H9 (cell line): ENCODE data around the gene PCDHA12. TPM values are rescaled to one million over a fixed set of nuclear protein-coding genes. Genes with fewer than 3 reads are reported as not detected.
A peak's percentile ranks its signal among the peaks of the same experiment; 100 is the strongest.

Experiments
- DNase-seq: peaks from one replicate; pipeline ENCODE4 v3.0.0-alpha.2; 2017
- H2AFZ ChIP-seq: one replicate; pipeline ENCODE4 v1.6.1; 2013; ENCODE audit warnings: mild to moderate bottlenecking, low read length, control low read depth, moderate library complexity
- H2AK5ac ChIP-seq: 2 replicates; pipeline ENCODE4 v1.6.1; 2013; ENCODE audit warnings: low read length, control low read depth, mixed read lengths; ENCODE audit not compliant: insufficient read length
- H2BK120ac ChIP-seq: one replicate; pipeline ENCODE4 v1.6.1; 2013; ENCODE audit warnings: low read depth, mild to moderate bottlenecking, low read length, control low read depth, inconsistent platforms; ENCODE audit not compliant: poor library complexity, severe bottlenecking
- H2BK12ac ChIP-seq: 2 replicates; pipeline ENCODE4 v1.6.1; 2013; ENCODE audit warnings: low read length, control low read depth, mixed read lengths, low read depth; ENCODE audit not compliant: insufficient read length
- H2BK15ac ChIP-seq: 2 replicates; pipeline ENCODE4 v1.6.1; 2013; ENCODE audit warnings: low read depth, low read length, control low read depth
- H2BK20ac ChIP-seq: one replicate; pipeline ENCODE4 v1.6.1; 2013; ENCODE audit warnings: low read depth, mild to moderate bottlenecking, low read length, control low read depth, inconsistent platforms; ENCODE audit not compliant: poor library complexity, severe bottlenecking
- H2BK5ac ChIP-seq: 2 replicates; pipeline ENCODE4 v1.6.1; 2013; ENCODE audit warnings: low read length, control low read depth, mixed read lengths; ENCODE audit not compliant: insufficient read length
- H3K14ac ChIP-seq: 2 replicates; pipeline ENCODE4 v1.6.1; 2013; ENCODE audit warnings: low read length, control low read depth; ENCODE audit not compliant: insufficient read depth
- H3K18ac ChIP-seq: 2 replicates; pipeline ENCODE4 v1.6.1; 2013; ENCODE audit warnings: low read depth, mild to moderate bottlenecking, mixed read lengths, low read length, control low read depth; ENCODE audit not compliant: insufficient read length
- H3K23ac ChIP-seq: 2 replicates; pipeline ENCODE4 v1.6.1; 2013; ENCODE audit warnings: low read length, control low read depth, mixed read lengths, low read depth; ENCODE audit not compliant: insufficient read length
- H3K23me2 ChIP-seq: 2 replicates; pipeline ENCODE4 v1.6.1; 2013; ENCODE audit warnings: low read depth, mild to moderate bottlenecking, mixed read lengths, low read length, control low read depth; ENCODE audit not compliant: insufficient read length, poor library complexity, severe bottlenecking
- H3K27ac ChIP-seq: 2 replicates; pipeline ENCODE4 v1.5.1; 2013; ENCODE audit warnings: low read length, control low read depth, mixed read lengths, low read depth; ENCODE audit not compliant: insufficient read length
- H3K27me3 ChIP-seq: 2 replicates; pipeline ENCODE4 v1.6.1; 2013; ENCODE audit warnings: low read length, control low read depth, inconsistent platforms; ENCODE audit not compliant: insufficient read depth
- H3K4ac ChIP-seq: 2 replicates; pipeline ENCODE4 v1.6.1; 2013; ENCODE audit warnings: low read depth, mild to moderate bottlenecking, control low read depth, inconsistent platforms, low read length, moderate library complexity
- H3K4me1 ChIP-seq: 2 replicates; pipeline ENCODE4 v1.6.1; 2013; ENCODE audit warnings: low read length, control low read depth, inconsistent platforms; ENCODE audit not compliant: insufficient read depth
- H3K4me2 ChIP-seq: 2 replicates; pipeline ENCODE4 v1.6.1; 2013; ENCODE audit warnings: low read length, control low read depth, mixed read lengths; ENCODE audit not compliant: insufficient read length, insufficient read depth
- H3K56ac ChIP-seq: 2 replicates; pipeline ENCODE4 v1.6.1; 2013; ENCODE audit warnings: low read depth, mild to moderate bottlenecking, mixed read lengths, low read length, control low read depth; ENCODE audit not compliant: insufficient read length
- H3K79me1 ChIP-seq: 2 replicates; pipeline ENCODE4 v1.6.1; 2013; ENCODE audit warnings: low read depth, mild to moderate bottlenecking, moderate library complexity, low read length, control low read depth, inconsistent platforms; ENCODE audit not compliant: insufficient read depth, poor library complexity, severe bottlenecking
- H3K79me2 ChIP-seq: 2 replicates; pipeline ENCODE4 v1.6.1; 2013; ENCODE audit warnings: low read length, control low read depth, inconsistent platforms; ENCODE audit not compliant: insufficient read depth
- H3K9ac ChIP-seq: 2 replicates; pipeline ENCODE4 v1.6.1; 2013; ENCODE audit warnings: low read length, control low read depth, mixed read lengths; ENCODE audit not compliant: insufficient read length; ENCODE audit errors: extremely low read depth
- H3K9me3 ChIP-seq: one replicate; pipeline ENCODE4 v1.6.1; 2013; ENCODE audit warnings: low read depth, low read length, inconsistent platforms; ENCODE audit not compliant: control insufficient read depth
- H3T11ph ChIP-seq: one replicate; pipeline ENCODE4 v1.6.1; 2013; ENCODE audit warnings: mild to moderate bottlenecking, low read length, control low read depth, inconsistent platforms
- H4K20me1 ChIP-seq: one replicate; pipeline ENCODE4 v1.6.1; 2013; ENCODE audit not compliant: control insufficient read depth, insufficient read length, insufficient read depth
- H4K5ac ChIP-seq: 2 replicates; pipeline ENCODE4 v1.6.1; 2013; ENCODE audit warnings: low read depth, mild to moderate bottlenecking, mixed read lengths, low read length, control low read depth; ENCODE audit not compliant: insufficient read length
- H4K8ac ChIP-seq: replicated peaks from 2 replicates; pipeline ENCODE4 v1.6.1; 2013; ENCODE audit warnings: low read length, control low read depth, mixed read lengths, low read depth; ENCODE audit not compliant: insufficient read length
- H4K91ac ChIP-seq: 2 replicates; pipeline ENCODE4 v1.6.1; 2013; ENCODE audit warnings: low read depth, mild to moderate bottlenecking, moderate library complexity, mixed read lengths, low read length, control low read depth; ENCODE audit not compliant: insufficient read length
- H3K27ac Mint-ChIP-seq, 3 experiments: 2 replicates in 2 of 3; 3 replicates in 1 of 3; pipeline ENCODE4 v1.8.0; 2020 to 2021; ENCODE audit warnings: mixed read lengths in 3 of 3, mild to moderate bottlenecking in 1 of 3, moderate library complexity in 1 of 3
- H3K27me3 Mint-ChIP-seq: 2 replicates; pipeline ENCODE4 v1.8.0; 2021; ENCODE audit warnings: low read depth, mild to moderate bottlenecking, moderate library complexity, mixed read lengths
- H3K36me3 Mint-ChIP-seq, 3 experiments: 2 replicates in 2 of 3; 3 replicates in 1 of 3; pipeline ENCODE4 v1.8.0; 2020 to 2021; ENCODE audit warnings: low read depth in 3 of 3, mixed read lengths in 3 of 3; ENCODE audit not compliant: insufficient read depth in 1 of 3
- H3K4me1 Mint-ChIP-seq, 2 experiments: 2 replicates each; pipeline ENCODE4 v1.8.0; 2020; ENCODE audit warnings: mixed read lengths in 2 of 2
- H3K4me3 Mint-ChIP-seq, 2 experiments: 2 replicates in 1 of 2; 3 replicates in 1 of 2; pipeline ENCODE4 v1.8.0; 2020 to 2021; ENCODE audit warnings: mild to moderate bottlenecking in 2 of 2, mixed read lengths in 2 of 2, moderate library complexity in 1 of 2
- H3K9me3 Mint-ChIP-seq, 2 experiments: 2 replicates in 1 of 2; 3 replicates in 1 of 2; pipeline ENCODE4 v1.8.0; 2020; ENCODE audit warnings: mild to moderate bottlenecking in 2 of 2, mixed read lengths in 2 of 2, moderate library complexity in 1 of 2
- CTCF ChIP-seq: fragments of 200-600 bp; sonication (generic); conservative IDR thresholded peaks from 3 replicates; pipeline ENCODE4 v1.8.0; 2021; ENCODE audit warnings: antibody characterized with exemption, mild to moderate bottlenecking
- WGBS: extraction: QIAGEN DNeasy Blood & Tissue Kit; methylation state at CpG from one replicate; pipeline ENCODE4 v1.1.7; 2013; ENCODE audit warnings: missing lambda C conversion rate, low lambda C conversion rate, mixed read lengths; ENCODE audit not compliant: insufficient read length; ENCODE audit errors: extremely low coverage; 5-methylcytosine and 5-hydroxymethylcytosine counted together
- total RNA-seq: library from RNA; stranded (reverse); gene quantifications from 2 replicates; pipeline ENCODE4 v1.2.1, GENCODE V29; 2021

Gene PCDHA12
- total RNA-seq, 1 experiment from 2014 or later, result 7.2 TPM

DNA sequence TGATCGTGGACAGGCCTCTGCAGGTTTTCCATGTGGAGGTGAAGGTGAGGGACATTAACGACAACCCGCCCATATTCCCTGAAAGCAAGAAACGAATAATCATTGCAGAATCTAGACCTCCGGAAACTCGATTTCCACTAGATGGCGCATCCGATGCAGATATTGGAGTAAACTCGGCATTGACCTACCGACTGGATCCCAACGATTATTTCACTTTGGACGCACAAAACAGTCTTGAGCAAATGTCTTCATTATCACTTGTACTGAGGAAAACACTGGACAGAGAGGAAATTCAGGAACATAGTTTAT, 7.4 kb downstream of the PCDHA12 start:
- H3K4ac ChIP-seq, result no peak overlapping the region
- H2BK5ac ChIP-seq, result no peak overlapping the region
- H3K9me3 ChIP-seq, result no peaks in the 10 kb centered on the region
- no peaks in the 10 kb centered on the region for H3K79me1 ChIP-seq
- H2BK20ac ChIP-seq, result no peak overlapping the region
- no peak overlapping the region for H3T11ph ChIP-seq
- H3K27me3 ChIP-seq, result no peaks in the 10 kb centered on the region
- peaks cover 2% of the 10 kb centered on the region; the same call in 1 of the 2 replicates for H3K79me2 ChIP-seq
- no peak overlapping the region for H4K8ac ChIP-seq
- H3K18ac ChIP-seq, result no peak overlapping the region
- H3K27ac ChIP-seq, result no peak overlapping the region
- no peak overlapping the region for H3K14ac ChIP-seq
- peak; percentile 75 for TF ChIP-seq CTCF
- H3K23me2 ChIP-seq, result peaks cover 2% of the 10 kb centered on the region
- H3K4me2 ChIP-seq, result no peak overlapping the region
- no peaks in the 10 kb centered on the region for H3K4me1 ChIP-seq
- H3K4me1 Mint-ChIP-seq, result no peaks in the 10 kb centered on the region; a peak in 1 of 4 replicates
- H4K91ac ChIP-seq, result no peak overlapping the region
- no CpG with 5 or more reads among the region's 12 CpGs for WGBS
- H2BK120ac ChIP-seq, result no peak overlapping the region
- no peak overlapping the region for H3K27ac Mint-ChIP-seq
- peak; percentile 59 for DNase-seq
- no peaks in the 10 kb centered on the region for H3K27me3 Mint-ChIP-seq
- no peaks in the 10 kb centered on the region for H4K20me1 ChIP-seq
- no peak overlapping the region for H3K23ac ChIP-seq
- H2BK15ac ChIP-seq, result no peak overlapping the region
- peak overlapping the region in 1 of 2 experiments; percentile 33; a peak in 2 of 5 replicates for H3K4me3 Mint-ChIP-seq
- no peak overlapping the region for H2AK5ac ChIP-seq
- no peak overlapping the region for H3K56ac ChIP-seq
- H2BK12ac ChIP-seq, result no peak overlapping the region
- H4K5ac ChIP-seq, result no peak overlapping the region
- no peak overlapping the region for H3K9ac ChIP-seq
- no peaks in the 10 kb centered on the region for H3K9me3 Mint-ChIP-seq
- H2AFZ ChIP-seq, result no peak overlapping the region
- H3K36me3 Mint-ChIP-seq, result peaks cover 4 to 8% (median 4%) of the 10 kb centered on the region in 3 experiments
